ENCODE data around the gene ZNF555.
"Not testable (repeated sequence)": the region's sequence is repeated elsewhere in the genome, so short reads cannot be mapped to it uniquely, and the experiment has no call there.

Gene ZNF555

GRCh38 chr19:2840794-2841791 lies at the start of gene ZNF555:
Gene ZNF555 (plus strand): TSS chr19:2841475. CDS start chr19:2841573, 98 bp downstream.
- DNase-seq, result peak; percentile 99
- peak within 1 kb of the TSS; percentile 91 for H3K4me3 Mint-ChIP-seq
- H3K27me3 Mint-ChIP-seq, result peaks cover 12% of the 10 kb centered on the region
- H3K9me3 Mint-ChIP-seq, result peaks cover 24% of the 10 kb centered on the region
- peak within 1 kb of the TSS; percentile 83 for H3K27ac Mint-ChIP-seq
- peaks cover 22% of the 10 kb centered on the region for H3K36me3 Mint-ChIP-seq
- CTCF ChIA-PET, result no interaction called here
- H3K4me1 Mint-ChIP-seq, result peaks cover 17% of the 10 kb centered on the region

- H3K4me3 Mint-ChIP-seq, result no peak overlapping the region
- H3K36me3 Mint-ChIP-seq, result peaks cover 28% of the 10 kb centered on the region
- no peak overlapping the region for H3K27ac Mint-ChIP-seq
- H3K27me3 Mint-ChIP-seq, result no peaks in the 10 kb centered on the region
- no peak for DNase-seq
- H3K4me1 Mint-ChIP-seq, result peaks cover 12% of the 10 kb centered on the region
- no peaks in the 10 kb centered on the region for H3K9me3 Mint-ChIP-seq
- CTCF ChIA-PET, result no interaction called here
These were observed 49.4 kb upstream of the ZNF555 start for GRCh38 chr19:2791876-2792275.

- H3K4me3 Mint-ChIP-seq, H3K9me3 Mint-ChIP-seq, H3K4me1 Mint-ChIP-seq, CTCF ChIA-PET, DNase-seq, H3K27me3 Mint-ChIP-seq, H3K27ac Mint-ChIP-seq: not testable (repeated sequence)
- peaks cover 27% of the 10 kb centered on the region for H3K36me3 Mint-ChIP-seq
These were observed 48.6 kb upstream of the ZNF555 start for GRCh38 chr19:2792666-2793065.

GRCh38 chr19:2793126-2793525 lies 48.1 kb upstream of the ZNF555 start:
- no peak overlapping the region for H3K4me3 Mint-ChIP-seq
- no peaks in the 10 kb centered on the region for H3K9me3 Mint-ChIP-seq
- DNase-seq, result no peak
- H3K36me3 Mint-ChIP-seq, result peaks cover 24% of the 10 kb centered on the region
- no peaks in the 10 kb centered on the region for H3K27me3 Mint-ChIP-seq
- CTCF ChIA-PET, result no interaction called here
- no peak overlapping the region for H3K27ac Mint-ChIP-seq
- H3K4me1 Mint-ChIP-seq, result peaks cover 2% of the 10 kb centered on the region

GRCh38 chr19:2793577-2793976 lies 47.7 kb upstream of the ZNF555 start:
- Mint-ChIP-seq H3K4me3 (no peak overlapping the region), H3K27ac (no peak overlapping the region), H3K9me3 (no peaks in the 10 kb centered on the region), H3K36me3 (peaks cover 23% of the 10 kb centered on the region), H3K27me3 (no peaks in the 10 kb centered on the region), H3K4me1 (no peaks in the 10 kb centered on the region)
- CTCF ChIA-PET, result no interaction called here
- DNase-seq, result no peak

GRCh38 chr19:2795827-2796658 lies 45.2 kb upstream of the ZNF555 start:
- no peak overlapping the region for H3K27ac Mint-ChIP-seq
- H3K4me3 Mint-ChIP-seq, result no peak overlapping the region
- no peak for DNase-seq
- peaks cover 24% of the 10 kb centered on the region for H3K36me3 Mint-ChIP-seq
- no peaks in the 10 kb centered on the region for H3K27me3 Mint-ChIP-seq
- H3K4me1 Mint-ChIP-seq, result no peaks in the 10 kb centered on the region
- H3K9me3 Mint-ChIP-seq, result no peaks in the 10 kb centered on the region
- CTCF ChIA-PET, result no interaction called here

GRCh38 chr19:2796659-2797266 lies 44.5 kb upstream of the ZNF555 start:
- H3K4me1 Mint-ChIP-seq, result no peaks in the 10 kb centered on the region
- H3K9me3 Mint-ChIP-seq, result no peaks in the 10 kb centered on the region
- no peak overlapping the region for H3K4me3 Mint-ChIP-seq
- H3K27ac Mint-ChIP-seq, result no peak overlapping the region
- no peak for DNase-seq
- no peaks in the 10 kb centered on the region for H3K27me3 Mint-ChIP-seq
- H3K36me3 Mint-ChIP-seq, result peaks cover 26% of the 10 kb centered on the region
- CTCF ChIA-PET, result interaction anchor here (0.9 kb wide), 1 partner anchor 22 kb away, joined by 3 read pairs; no protein-coding TSS in a partner anchor

- Mint-ChIP-seq H3K4me1 (no peaks in the 10 kb centered on the region), H3K4me3 (no peak overlapping the region), H3K36me3 (peaks cover 26% of the 10 kb centered on the region), H3K9me3 (no peaks in the 10 kb centered on the region), H3K27me3 (no peaks in the 10 kb centered on the region), H3K27ac (no peak overlapping the region)
- DNase-seq, result no peak
- CTCF ChIA-PET, result interaction anchor here (0.9 kb wide), 1 partner anchor 22 kb away, joined by 3 read pairs; no protein-coding TSS in a partner anchor
These were observed 44.0 kb upstream of the ZNF555 start for GRCh38 chr19:2797280-2797679.

GRCh38 chr19:2798158-2798685 lies 43.1 kb upstream of the ZNF555 start:
- CTCF ChIA-PET, result no interaction called here
- Mint-ChIP-seq H3K36me3 (peaks cover 27% of the 10 kb centered on the region), H3K9me3 (no peaks in the 10 kb centered on the region), H3K4me3 (no peak overlapping the region), H3K27ac (no peak overlapping the region), H3K4me1 (no peaks in the 10 kb centered on the region), H3K27me3 (no peaks in the 10 kb centered on the region)
- DNase-seq, result no peak

GRCh38 chr19:2798733-2799132 lies 42.5 kb upstream of the ZNF555 start:
- H3K4me3 Mint-ChIP-seq, result no peak overlapping the region
- no peak overlapping the region for H3K27ac Mint-ChIP-seq
- CTCF ChIA-PET, result no interaction called here
- DNase-seq, result no peak
- peaks cover 24% of the 10 kb centered on the region for H3K36me3 Mint-ChIP-seq
- no peaks in the 10 kb centered on the region for H3K4me1 Mint-ChIP-seq
- H3K9me3 Mint-ChIP-seq, result no peaks in the 10 kb centered on the region
- H3K27me3 Mint-ChIP-seq, result no peaks in the 10 kb centered on the region

- Mint-ChIP-seq H3K27ac (no peak overlapping the region), H3K4me1 (no peaks in the 10 kb centered on the region), H3K4me3 (no peak overlapping the region), H3K9me3 (no peaks in the 10 kb centered on the region), H3K27me3 (no peaks in the 10 kb centered on the region), H3K36me3 (peaks cover 24% of the 10 kb centered on the region)
- DNase-seq, result no peak
- CTCF ChIA-PET, result no interaction called here
These were observed 41.8 kb upstream of the ZNF555 start for GRCh38 chr19:2799273-2800020.

GRCh38 chr19:2800506-2800905 lies 40.8 kb upstream of the ZNF555 start:
- Mint-ChIP-seq H3K4me1 (no peaks in the 10 kb centered on the region), H3K27me3 (no peaks in the 10 kb centered on the region), H3K9me3 (no peaks in the 10 kb centered on the region), H3K36me3 (peaks cover 23% of the 10 kb centered on the region), H3K4me3 (no peak overlapping the region), H3K27ac (no peak overlapping the region)
- DNase-seq, result no peak
- CTCF ChIA-PET, result no interaction called here

- H3K9me3 Mint-ChIP-seq, result no peaks in the 10 kb centered on the region
- no peak overlapping the region for H3K27ac Mint-ChIP-seq
- peaks cover 15% of the 10 kb centered on the region for H3K36me3 Mint-ChIP-seq
- H3K4me1 Mint-ChIP-seq, result no peaks in the 10 kb centered on the region
- DNase-seq, result no peak
- H3K27me3 Mint-ChIP-seq, result no peaks in the 10 kb centered on the region
- H3K4me3 Mint-ChIP-seq, result no peak overlapping the region
- CTCF ChIA-PET, result no interaction called here
These were observed 38.4 kb upstream of the ZNF555 start for GRCh38 chr19:2802826-2803225.
